Measurements from ENCODE around the gene CCDC90B.

DNA sequence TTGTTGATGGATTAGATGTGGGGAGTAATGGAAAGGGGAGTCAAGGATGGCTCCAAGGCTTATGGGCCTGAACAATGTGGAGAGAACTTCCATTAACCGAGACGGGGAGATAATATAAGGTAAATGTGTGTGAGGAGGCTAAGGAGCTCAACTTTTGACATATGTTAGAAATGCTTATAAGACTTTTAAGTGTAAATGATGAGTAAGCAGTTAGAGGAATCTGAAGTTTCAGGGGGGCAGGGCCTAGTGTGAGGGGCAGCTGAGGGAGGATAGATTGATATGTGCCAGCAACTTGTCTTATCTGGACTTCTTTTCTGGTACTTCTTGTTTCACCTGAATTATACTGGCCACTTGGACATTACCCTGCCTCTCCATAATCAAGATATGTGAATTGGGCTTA, 62.7 kb downstream of the CCDC90B start:
- TF ChIP-seq EZH2 (IDR thresholded peaks at IDR 0.05) (no peak), POLR2AphosphoS5 (IDR thresholded peaks at IDR 0.05; ENCODE audit: borderline replicate concordance, low read depth, low read length) (no peak)
